Posterior vena cava (tissue), 2 donors: ENCODE measurements around the gene NPAS3. TPM values are rescaled to one million over a fixed set of nuclear protein-coding genes. Genes with fewer than 3 reads are reported as not detected.

Experiments used
- DNase-seq: peaks from one replicate; pipeline ENCODE4 v3.0.0-alpha.2; 2020; ENCODE audit warnings: low spot score
- intact Hi-C, 2 donors: fragments of 100-400 bp; cut with DNase I; formaldehyde crosslinking; loops; one replicate each; pipeline versions ENCODE4 v1.14.1 to v1.14.2; 2022 to 2023
- total RNA-seq, 2 donors: library from RNA; stranded (reverse); fragmentation: NEBNext Ultra II Directional; extraction: Animal tissue kit (Norgen Biotek cat#: 25700); gene quantifications; one replicate each; pipeline ENCODE4 v1.2.1, GENCODE V29; 2021
- donor health status: DM: yes; HTN: yes; CAD: no.
- donor health status: DM: yes; HTN: yes; CAD: no.

Gene NPAS3
- total RNA-seq, 2 donors from 2014 or later: 1.3 to 2.6 TPM

GRCh38 chr14:33834466-33835260 is 896.0 kb downstream of the NPAS3 start:
- DNase-seq: no peak
- intact Hi-C loops: no loop called here

GRCh38 chr14:33835261-33835655 is 896.6 kb downstream of the NPAS3 start:
- DNase-seq: no peak
- intact Hi-C loops: no loop called here

- intact Hi-C loops: no loop called here
- DNase-seq: no peak
These were observed 897.0 kb downstream of the NPAS3 start for GRCh38 chr14:33835677-33836076.

- DNase-seq: no peak
- intact Hi-C loops: no loop called here
These were observed 897.7 kb downstream of the NPAS3 start for GRCh38 chr14:33836203-33836899.

GRCh38 chr14:33836900-33837577 is 898.4 kb downstream of the NPAS3 start:
- intact Hi-C loops: no loop called here
- DNase-seq: no peak

- no peak for DNase-seq
- intact Hi-C loops: no loop called here
These were observed 899.4 kb downstream of the NPAS3 start for GRCh38 chr14:33837943-33838683.

GRCh38 chr14:33839193-33840076 is 900.8 kb downstream of the NPAS3 start:
- DNase-seq: no peak
- intact Hi-C loops: loop anchor here in 1 of 2 donors (5.0 kb wide), 1 partner anchor 258 kb away; no protein-coding TSS in a partner anchor

GRCh38 chr14:33840797-33841196 is 902.1 kb downstream of the NPAS3 start:
- intact Hi-C loops: loop anchor here in 1 of 2 donors (5.0 kb wide), 1 partner anchor 257 kb away; no protein-coding TSS in a partner anchor
- DNase-seq: no peak

- intact Hi-C loops: loop anchor here in 1 of 2 donors (5.0 kb wide), 1 partner anchor 255 kb away; no protein-coding TSS in a partner anchor
- DNase-seq: no peak
These were observed 903.6 kb downstream of the NPAS3 start for GRCh38 chr14:33842299-33842698.

GRCh38 chr14:33844118-33844517 is 905.4 kb downstream of the NPAS3 start:
- DNase-seq: no peak
- intact Hi-C loops: loop anchor here in 1 of 2 donors (5.0 kb wide), 1 partner anchor 253 kb away; no protein-coding TSS in a partner anchor

- intact Hi-C loops: loop anchor here in 1 of 2 donors (5.0 kb wide), 2 partner anchors 251 to 381 kb away; no protein-coding TSS in a partner anchor
- no peak for DNase-seq
These were observed 907.6 kb downstream of the NPAS3 start for GRCh38 chr14:33846100-33846824.

GRCh38 chr14:33847066-33847465 is 908.4 kb downstream of the NPAS3 start:
- intact Hi-C loops: loop anchor here in 1 of 2 donors (5.0 kb wide), 2 partner anchors 250 to 380 kb away; no protein-coding TSS in a partner anchor
- no peak for DNase-seq

- intact Hi-C loops: loop anchor here in 1 of 2 donors (5.0 kb wide), 2 partner anchors 249 to 379 kb away; no protein-coding TSS in a partner anchor
- DNase-seq: no peak
These were observed 909.3 kb downstream of the NPAS3 start for GRCh38 chr14:33848009-33848408.

- DNase-seq: peak; percentile 77
- intact Hi-C loops: loop anchor here in 1 of 2 donors (5.0 kb wide), 2 partner anchors 248 to 378 kb away; no protein-coding TSS in a partner anchor
These were observed 910.2 kb downstream of the NPAS3 start for GRCh38 chr14:33848706-33849454.

GRCh38 chr14:33849455-33849801 is 910.7 kb downstream of the NPAS3 start:
- no peak for DNase-seq

GRCh38 chr14:33850826-33851225 is 912.1 kb downstream of the NPAS3 start:
- intact Hi-C loops: no loop called here
- DNase-seq: no peak

More at GRCh38 chr14:33849455-33849801, 910.7 kb downstream of the NPAS3 start:
- intact Hi-C loops: loop anchor here in 1 of 2 donors (5.0 kb wide), 2 partner anchors 248 to 378 kb away; no protein-coding TSS in a partner anchor
